ENCODE data around the gene MYL6B.

The MYL6B gene

GRCh38 chr12:56124133-56124532, 28.3 kb upstream of the MYL6B start:
- no peak for DNase-seq

GRCh38 chr12:56126732-56127239, 25.6 kb upstream of the MYL6B start:
- DNase-seq = no peak

GRCh38 chr12:56127485-56127887, 24.9 kb upstream of the MYL6B start:
- no peak for DNase-seq

- DNase-seq = peak; percentile 98
Measured at GRCh38 chr12:56127888-56128669, 24.3 kb upstream of the MYL6B start, which contains the start of gene ESYT1. Gene ESYT1 (plus strand): TSS chr12:56128267. CDS start chr12:56128320, 53 bp downstream.

- DNase-seq = no peak
Measured at GRCh38 chr12:56128670-56129205, 23.6 kb upstream of the MYL6B start.

- peak; percentile 31 for DNase-seq
Measured at GRCh38 chr12:56129206-56129941, 23.0 kb upstream of the MYL6B start.

GRCh38 chr12:56129942-56130495, 22.4 kb upstream of the MYL6B start:
- no peak for DNase-seq

- DNase-seq = no peak
Measured at GRCh38 chr12:56130876-56131275, 21.5 kb upstream of the MYL6B start.

- DNase-seq = no peak
Measured at GRCh38 chr12:56134897-56135296, 17.5 kb upstream of the MYL6B start.

GRCh38 chr12:56137853-56138571, 14.4 kb upstream of the MYL6B start:
- no peak for DNase-seq

- DNase-seq = no peak
Measured at GRCh38 chr12:56141946-56142784, 10.2 kb upstream of the MYL6B start.

GRCh38 chr12:56143217-56143616, 9.2 kb upstream of the MYL6B start:
- no peak for DNase-seq

GRCh38 chr12:56143870-56144269, 8.5 kb upstream of the MYL6B start:
- DNase-seq = no peak

GRCh38 chr12:56145217-56145616, 7.2 kb upstream of the MYL6B start:
- no peak for DNase-seq

GRCh38 chr12:56146492-56147460, 5.6 kb upstream of the MYL6B start:
- no peak for DNase-seq

GRCh38 chr12:56150563-56150962, 1.8 kb upstream of the MYL6B start:
- DNase-seq = no peak

- peak; percentile 64 for DNase-seq
Measured at GRCh38 chr12:56151672-56152131, 685 bp upstream of the MYL6B start.

- DNase-seq = no peak
Measured at GRCh38 chr12:56152756-56153677, 630 bp downstream of the MYL6B start.

- no peak for DNase-seq
Measured at GRCh38 chr12:56153678-56154065, 1.3 kb downstream of the MYL6B start.
